GM19193 (cell line): ENCODE results near the gene RABGAP1L.

Source experiments
- POLR2A ChIP-seq: IDR thresholded peaks from 4 replicates; pipeline ENCODE4 v1.6.1; 2011; ENCODE audit not compliant: insufficient read depth, insufficient read length; ENCODE audit errors: extremely low read depth

Gene RABGAP1L

GRCh38 chr1:174902531-174903099 lies 743.3 kb downstream of the RABGAP1L start:
- no peak for TF ChIP-seq POLR2A

GRCh38 chr1:174911606-174912005 lies 752.3 kb downstream of the RABGAP1L start:
- no peak for TF ChIP-seq POLR2A

- no peak for TF ChIP-seq POLR2A
Observed at GRCh38 chr1:174912264-174912663, 752.9 kb downstream of the RABGAP1L start.

DNA sequence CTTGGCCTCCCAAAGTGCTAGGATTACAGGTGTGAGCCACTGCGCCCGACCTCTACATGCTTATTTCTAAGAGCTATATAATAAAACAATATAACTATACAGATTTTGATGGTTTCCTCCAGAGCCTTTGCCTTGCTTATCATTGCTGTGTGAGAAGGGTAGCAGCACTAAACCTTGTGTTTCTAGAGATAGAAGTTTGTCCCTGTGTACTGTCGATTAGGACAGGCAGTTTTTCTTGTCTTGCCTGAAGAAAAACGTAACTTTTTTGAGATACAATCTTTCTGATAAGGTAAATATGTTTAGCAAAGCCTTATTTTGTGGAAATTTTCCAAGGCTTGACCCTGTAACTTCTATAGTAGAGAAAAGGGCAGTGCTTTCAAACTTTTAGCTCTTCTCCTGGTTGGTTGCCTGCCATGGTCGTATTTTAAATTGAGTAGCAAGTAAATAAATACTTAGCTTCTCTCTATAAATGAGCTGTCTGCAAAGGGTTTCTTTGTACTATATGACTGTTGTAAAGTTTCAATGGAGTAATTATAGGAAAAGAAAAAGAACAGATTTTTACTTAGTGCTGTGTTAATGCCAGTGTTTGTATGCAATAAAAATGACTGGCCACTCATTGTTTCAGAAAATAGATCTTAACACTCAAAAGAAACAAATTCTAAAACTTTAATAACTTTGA lies 754.0 kb downstream of the RABGAP1L start:
- TF ChIP-seq POLR2A, result no peak

GRCh38 chr1:174914991-174915390 lies 755.7 kb downstream of the RABGAP1L start:
- no peak for TF ChIP-seq POLR2A

DNA sequence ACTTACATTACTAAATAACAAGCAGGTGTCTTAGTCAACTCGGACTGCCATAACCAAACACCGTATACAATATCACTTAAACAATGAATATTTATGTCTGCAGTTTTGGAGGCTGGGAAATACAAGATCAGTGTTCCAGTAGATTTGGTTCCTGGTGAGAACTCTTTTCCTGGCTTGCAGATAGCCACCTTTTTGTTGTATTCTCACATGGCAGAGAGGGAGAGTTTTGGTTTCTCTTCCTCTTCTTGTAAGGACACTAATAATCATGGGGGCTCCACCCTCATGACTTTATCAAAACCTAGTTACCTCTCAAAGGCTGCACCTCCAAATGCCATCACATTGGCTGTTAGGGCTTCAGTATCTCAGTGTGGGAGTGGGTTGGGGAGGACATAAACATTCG lies 757.5 kb downstream of the RABGAP1L start:
- TF ChIP-seq POLR2A, result no peak

- no peak for TF ChIP-seq POLR2A
Observed at GRCh38 chr1:174920093-174920492, 760.8 kb downstream of the RABGAP1L start.

DNA sequence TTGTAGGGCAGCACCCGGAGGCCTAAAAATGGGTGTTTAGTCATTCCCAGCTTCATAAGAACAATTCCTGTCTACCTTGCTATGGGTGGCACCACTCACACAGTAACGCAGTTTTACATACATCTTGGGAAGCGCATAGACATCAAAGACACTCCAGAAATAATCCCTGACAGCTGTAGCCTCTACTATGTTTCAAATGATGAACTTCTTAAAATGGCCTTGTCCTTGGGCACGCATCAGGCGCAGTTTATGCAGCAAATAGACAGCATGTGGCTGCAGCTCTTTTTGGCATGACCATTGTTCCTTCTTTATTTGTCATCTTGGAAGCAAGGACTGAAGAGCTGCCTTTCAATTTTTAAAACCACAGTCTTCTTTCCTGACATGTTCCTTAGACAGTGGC lies 762.8 kb downstream of the RABGAP1L start:
- no peak for TF ChIP-seq POLR2A

- no peak for TF ChIP-seq POLR2A
Observed at GRCh38 chr1:174923820-174924219, 764.5 kb downstream of the RABGAP1L start.

DNA sequence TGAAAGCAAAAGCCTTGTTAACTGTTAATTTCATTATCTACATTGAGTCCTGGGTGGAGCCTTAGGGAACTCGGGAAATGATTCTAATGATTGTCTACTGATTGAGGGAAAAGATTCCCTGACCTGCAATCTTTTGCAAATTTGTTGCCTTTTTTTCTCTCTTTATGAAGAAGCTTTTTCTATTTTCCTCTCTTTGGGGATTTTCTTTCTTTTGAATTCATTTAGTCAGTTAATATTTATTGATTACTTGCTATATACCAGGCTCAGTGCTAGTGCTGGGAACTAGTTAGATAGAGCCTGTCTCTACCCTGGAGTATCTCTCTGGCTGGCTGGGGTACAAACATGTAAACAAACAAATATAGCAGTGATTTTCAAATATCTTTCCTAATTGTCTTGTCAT lies 769.2 kb downstream of the RABGAP1L start:
- no peak for TF ChIP-seq POLR2A

- TF ChIP-seq POLR2A, result no peak
Observed at GRCh38 chr1:174931214-174931613, 771.9 kb downstream of the RABGAP1L start.

GRCh38 chr1:174932587-174932986 lies 773.3 kb downstream of the RABGAP1L start:
- TF ChIP-seq POLR2A, result no peak

DNA sequence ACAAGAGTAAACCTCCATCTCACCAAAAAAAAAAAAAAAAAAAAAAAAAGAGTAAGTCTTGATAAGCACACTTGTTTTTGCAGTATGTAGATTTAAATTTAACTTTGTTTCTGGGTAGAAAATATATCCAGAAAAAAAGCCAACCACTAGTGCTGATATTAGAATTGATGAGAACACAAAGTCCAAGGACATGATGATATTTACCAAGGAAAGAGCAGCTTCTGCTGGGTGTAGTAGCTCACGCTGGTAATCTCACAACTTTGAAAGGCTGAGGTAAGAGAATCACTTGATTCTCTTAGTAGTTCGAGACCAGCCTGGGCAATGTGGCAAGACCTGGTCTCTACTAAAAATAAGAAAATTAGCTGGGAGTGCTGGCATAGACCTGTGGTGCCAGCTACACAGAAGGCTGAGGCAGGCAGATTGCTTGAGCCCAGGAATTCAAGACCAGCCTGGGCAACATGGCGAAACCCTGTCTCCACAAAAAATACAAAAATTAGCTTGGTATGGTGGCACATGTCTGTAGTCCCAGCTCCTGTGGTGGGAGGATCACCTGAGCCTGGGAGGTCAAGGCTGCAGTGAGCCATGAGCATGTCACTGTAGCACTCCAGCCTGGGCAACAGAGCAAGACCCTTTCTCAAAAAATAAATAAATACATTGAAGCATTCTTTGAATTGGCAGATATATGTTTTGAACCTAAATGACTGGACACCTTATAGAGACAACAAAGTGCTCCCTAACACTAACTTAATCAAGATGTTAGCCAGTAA lies 776.8 kb downstream of the RABGAP1L start:
- no peak for TF ChIP-seq POLR2A

GRCh38 chr1:174938281-174939007 lies 779.1 kb downstream of the RABGAP1L start:
- TF ChIP-seq POLR2A, result no peak
